Erythroblast (primary cell): ENCODE measurements around the gene FTO.

Experiments used
- GATA1 ChIP-seq: IDR thresholded peaks from 2 replicates; pipeline ENCODE4 v1.6.1; 2011; ENCODE audit warnings: low read depth, mild to moderate bottlenecking, control low read depth, low read length, moderate library complexity
- POLR2A ChIP-seq: IDR thresholded peaks from 2 replicates; pipeline ENCODE4 v1.6.1; 2011; ENCODE audit warnings: mild to moderate bottlenecking, low read length

DNA sequence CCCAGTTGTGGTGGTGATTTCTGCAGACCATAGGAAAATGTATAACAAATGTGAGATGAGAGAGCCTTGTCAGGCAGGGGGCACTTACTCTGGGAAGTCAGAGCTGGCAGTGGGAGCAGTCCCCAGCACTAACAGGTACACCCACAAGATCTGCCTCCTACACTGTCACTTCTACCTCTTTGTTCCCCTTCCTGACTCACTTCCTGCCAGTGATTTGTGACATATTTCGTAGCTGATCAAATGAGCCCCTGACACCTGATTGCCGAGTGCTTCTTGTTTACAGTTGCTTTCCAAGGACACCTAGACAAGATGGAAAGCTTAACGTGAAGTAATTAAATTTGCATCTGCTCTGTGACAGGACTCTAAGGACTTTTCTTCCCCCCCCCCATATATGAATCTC lies 40.5 kb downstream of the FTO start:
- no peak for TF ChIP-seq GATA1
- no peak for TF ChIP-seq POLR2A
